KMS-11 (cell line): ENCODE data around the gene DARS1.
A peak's percentile ranks its signal among the peaks of the same experiment; 100 is the strongest.

Source experiments
- H2AFZ ChIP-seq: fragments of 200-600 bp; sonication (generic); 2 replicates; pipeline ENCODE4 v1.6.1; 2016; ENCODE audit warnings: antibody characterized with exemption, mixed run types, low read depth
- H3K27ac ChIP-seq: fragments of 200-600 bp; sonication (generic); 2 replicates; pipeline ENCODE4 v1.6.1; 2016; ENCODE audit warnings: mild to moderate bottlenecking, mixed run types
- H3K27me3 ChIP-seq: fragments of 200-600 bp; sonication (generic); 2 replicates; pipeline ENCODE4 v1.6.1; 2017; ENCODE audit warnings: mild to moderate bottlenecking, low read depth, mixed run types, moderate library complexity; ENCODE audit not compliant: insufficient read depth
- H3K36me3 ChIP-seq: fragments of 200-600 bp; sonication (generic); 2 replicates; pipeline ENCODE4 v1.6.1; 2017; ENCODE audit warnings: mild to moderate bottlenecking, mixed run types; ENCODE audit not compliant: insufficient read depth
- H3K4me1 ChIP-seq: fragments of 200-600 bp; sonication (generic); 2 replicates; pipeline ENCODE4 v1.6.1; 2016; ENCODE audit warnings: mild to moderate bottlenecking, low read depth, mixed run types; ENCODE audit not compliant: poor library complexity, severe bottlenecking
- H3K4me2 ChIP-seq: fragments of 200-600 bp; sonication (generic); 2 replicates; pipeline ENCODE4 v1.7.0; 2016; ENCODE audit warnings: mild to moderate bottlenecking, mixed run types
- H3K4me3 ChIP-seq: fragments of 200-600 bp; sonication (generic); IDR thresholded peaks from 2 replicates; pipeline ENCODE4 v1.6.1; 2017; ENCODE audit warnings: low read depth, low read length, mixed read lengths; ENCODE audit not compliant: insufficient read depth
- H3K79me2 ChIP-seq: fragments of 200-600 bp; sonication (generic); 2 replicates; pipeline ENCODE4 v1.6.1; 2016; ENCODE audit warnings: low read depth, mixed run types; ENCODE audit not compliant: insufficient read depth
- H3K9ac ChIP-seq: fragments of 200-600 bp; sonication (generic); 2 replicates; pipeline ENCODE4 v1.6.1; 2016; ENCODE audit warnings: mild to moderate bottlenecking, mixed run types
- H4K20me1 ChIP-seq: fragments of 200-600 bp; sonication (generic); 2 replicates; pipeline ENCODE4 v1.6.1; 2016; ENCODE audit warnings: mild to moderate bottlenecking, mixed run types; ENCODE audit not compliant: insufficient read depth
- CTCF ChIP-seq: fragments of 200-600 bp; sonication (generic); conservative IDR thresholded peaks from 2 replicates; pipeline ENCODE4 v1.6.1; 2017; ENCODE audit warnings: low read depth, mild to moderate bottlenecking, antibody characterized with exemption, low read length, moderate library complexity, mixed read lengths

DARS1 gene

GRCh38 chr2:135993421-135993820, 8.0 kb upstream of the DARS1 start:
- H3K27ac ChIP-seq, result no peak overlapping the region
- no peaks in the 10 kb centered on the region for H3K79me2 ChIP-seq
- H4K20me1 ChIP-seq, result no peaks in the 10 kb centered on the region
- no peak overlapping the region for H3K4me2 ChIP-seq
- H2AFZ ChIP-seq, result no peak overlapping the region
- TF ChIP-seq CTCF, result no peak
- no peaks in the 10 kb centered on the region for H3K36me3 ChIP-seq
- no peaks in the 10 kb centered on the region for H3K4me1 ChIP-seq
- no peak overlapping the region for H3K4me3 ChIP-seq
- no peak overlapping the region for H3K9ac ChIP-seq
- no peaks in the 10 kb centered on the region for H3K27me3 ChIP-seq

- Histone ChIP-seq H3K4me3 (no peak overlapping the region), H3K4me1 (no peaks in the 10 kb centered on the region), H4K20me1 (no peaks in the 10 kb centered on the region), H3K4me2 (no peak overlapping the region), H3K9ac (no peak overlapping the region), H3K27me3 (no peaks in the 10 kb centered on the region), H3K79me2 (no peaks in the 10 kb centered on the region), H3K27ac (no peak overlapping the region), H3K36me3 (no peaks in the 10 kb centered on the region), H2AFZ (no peak overlapping the region)
- no peak for TF ChIP-seq CTCF
Observed at GRCh38 chr2:135991861-135992260, 6.4 kb upstream of the DARS1 start.

GRCh38 chr2:135987441-135987840, 2.0 kb upstream of the DARS1 start:
- H3K79me2 ChIP-seq, result no peaks in the 10 kb centered on the region
- no peaks in the 10 kb centered on the region for H3K27me3 ChIP-seq
- H3K27ac ChIP-seq, result no peak overlapping the region

GRCh38 chr2:135986507-135986906, 1.1 kb upstream of the DARS1 start:
- H3K4me2 ChIP-seq, result peak overlapping the region; percentile 87
- H3K27ac ChIP-seq, result no peak overlapping the region
- peak overlapping the region; percentile 82 for H2AFZ ChIP-seq
- no peaks in the 10 kb centered on the region for H3K27me3 ChIP-seq
- no peak overlapping the region for H3K4me3 ChIP-seq
- no peaks in the 10 kb centered on the region for H4K20me1 ChIP-seq
- no peaks in the 10 kb centered on the region for H3K36me3 ChIP-seq
- peaks cover 20% of the 10 kb centered on the region for H3K4me1 ChIP-seq
- no peak overlapping the region for H3K9ac ChIP-seq
- TF ChIP-seq CTCF, result no peak
- H3K79me2 ChIP-seq, result no peaks in the 10 kb centered on the region

More at GRCh38 chr2:135987441-135987840, 2.0 kb upstream of the DARS1 start:
- Histone ChIP-seq H3K9ac (no peak overlapping the region), H2AFZ (no peak overlapping the region), H3K36me3 (no peaks in the 10 kb centered on the region), H3K4me2 (no peak overlapping the region), H3K4me3 (no peak overlapping the region), H4K20me1 (no peaks in the 10 kb centered on the region), H3K4me1 (peaks cover 20% of the 10 kb centered on the region)
- TF ChIP-seq CTCF, result no peak
